Neural crest cell (in vitro differentiated cells): ENCODE results near the gene TIMP2. TPM values are rescaled to one million over a fixed set of nuclear protein-coding genes. Genes with fewer than 3 reads are reported as not detected.

Experiments
- DNase-seq: peaks from one replicate; pipeline ENCODE4 v3.0.0; 2021; ENCODE audit warnings: low read depth, mixed read lengths, low spot score
- H3K27ac Mint-ChIP-seq: one replicate; pipeline ENCODE4 v1.8.0; 2021; ENCODE audit warnings: mild to moderate bottlenecking, mixed read lengths; ENCODE audit not compliant: unreplicated experiment
- H3K27me3 Mint-ChIP-seq: 2 replicates; pipeline ENCODE4 v1.8.0; 2021; ENCODE audit warnings: low read depth, mild to moderate bottlenecking, mixed read lengths
- H3K36me3 Mint-ChIP-seq: 2 replicates; pipeline ENCODE4 v1.8.0; 2021; ENCODE audit warnings: low read depth, mild to moderate bottlenecking, mixed read lengths
- H3K4me1 Mint-ChIP-seq: 2 replicates; pipeline ENCODE4 v1.8.0; 2021; ENCODE audit warnings: mixed read lengths
- H3K4me3 Mint-ChIP-seq: one replicate; pipeline ENCODE4 v1.8.0; 2021; ENCODE audit warnings: mild to moderate bottlenecking, mixed read lengths
- H3K9me3 Mint-ChIP-seq: 2 replicates; pipeline ENCODE4 v1.8.0; 2021; ENCODE audit warnings: mixed read lengths
- total RNA-seq: library from RNA; stranded (reverse); gene quantifications from 2 replicates; pipeline ENCODE4 v1.2.1, GENCODE V29; 2021
- TF ChIP-seq, protein P1 (sequence below): fragments of 200-600 bp; sonication (generic); conservative IDR thresholded peaks from 2 replicates; pipeline ENCODE4 v1.5.0; 2021; ENCODE audit warnings: antibody characterized with exemption, mild to moderate bottlenecking

The TIMP2 gene
- total RNA-seq, 1 donor from 2014 or later: 58.5 TPM

DNA sequence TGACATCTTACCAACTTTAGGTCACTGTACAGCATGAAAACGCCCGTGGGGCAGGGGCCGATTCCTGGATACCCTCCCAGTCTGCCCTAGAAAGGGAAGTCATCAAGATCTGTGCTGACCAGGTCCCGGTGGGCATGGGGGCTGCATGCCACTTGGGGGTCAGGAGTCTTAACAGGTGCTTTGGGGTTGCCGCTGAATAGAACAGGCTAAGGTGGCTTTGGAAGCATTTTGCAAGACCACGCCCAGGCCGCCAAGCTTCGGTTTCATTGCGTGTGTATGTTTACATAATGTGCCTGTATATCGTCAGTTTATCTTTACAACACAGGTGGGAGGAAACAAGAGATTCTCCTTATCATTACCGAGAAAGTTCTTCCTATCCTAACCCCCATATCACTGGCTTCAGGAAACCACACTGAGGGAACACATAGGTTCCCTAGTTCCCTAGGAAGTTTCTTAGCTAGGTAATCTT lies 71.2 kb downstream of the TIMP2 start:
- no peak overlapping the region for H3K27ac Mint-ChIP-seq
- no peaks in the 10 kb centered on the region for H3K4me1 Mint-ChIP-seq
- TF ChIP-seq, protein P1, sequence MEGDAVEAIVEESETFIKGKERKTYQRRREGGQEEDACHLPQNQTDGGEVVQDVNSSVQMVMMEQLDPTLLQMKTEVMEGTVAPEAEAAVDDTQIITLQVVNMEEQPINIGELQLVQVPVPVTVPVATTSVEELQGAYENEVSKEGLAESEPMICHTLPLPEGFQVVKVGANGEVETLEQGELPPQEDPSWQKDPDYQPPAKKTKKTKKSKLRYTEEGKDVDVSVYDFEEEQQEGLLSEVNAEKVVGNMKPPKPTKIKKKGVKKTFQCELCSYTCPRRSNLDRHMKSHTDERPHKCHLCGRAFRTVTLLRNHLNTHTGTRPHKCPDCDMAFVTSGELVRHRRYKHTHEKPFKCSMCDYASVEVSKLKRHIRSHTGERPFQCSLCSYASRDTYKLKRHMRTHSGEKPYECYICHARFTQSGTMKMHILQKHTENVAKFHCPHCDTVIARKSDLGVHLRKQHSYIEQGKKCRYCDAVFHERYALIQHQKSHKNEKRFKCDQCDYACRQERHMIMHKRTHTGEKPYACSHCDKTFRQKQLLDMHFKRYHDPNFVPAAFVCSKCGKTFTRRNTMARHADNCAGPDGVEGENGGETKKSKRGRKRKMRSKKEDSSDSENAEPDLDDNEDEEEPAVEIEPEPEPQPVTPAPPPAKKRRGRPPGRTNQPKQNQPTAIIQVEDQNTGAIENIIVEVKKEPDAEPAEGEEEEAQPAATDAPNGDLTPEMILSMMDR: no peak
- no peaks in the 10 kb centered on the region for H3K9me3 Mint-ChIP-seq
- H3K27me3 Mint-ChIP-seq: no peaks in the 10 kb centered on the region
- no peak for DNase-seq
- no peak overlapping the region for H3K4me3 Mint-ChIP-seq
- no peaks in the 10 kb centered on the region for H3K36me3 Mint-ChIP-seq

DNA sequence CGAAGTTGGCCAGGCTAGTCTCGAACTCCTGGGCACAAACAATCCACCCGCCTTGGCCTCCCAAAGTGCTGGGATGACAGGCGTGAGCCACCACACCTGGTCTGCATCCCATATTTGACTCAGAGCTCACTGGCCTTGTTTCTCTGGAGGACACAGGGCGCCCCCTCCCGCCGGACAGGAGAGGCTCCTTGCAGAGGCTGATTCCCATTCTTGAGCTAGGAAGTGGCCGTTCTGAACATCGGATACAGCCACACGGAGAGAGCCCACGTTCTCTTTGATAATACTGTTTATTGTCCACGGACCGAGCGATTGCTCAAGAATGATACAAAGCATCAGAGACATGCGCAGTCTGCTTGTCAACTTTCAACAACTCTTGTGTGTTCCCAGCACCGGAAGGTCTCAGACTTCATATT lies 72.5 kb downstream of the TIMP2 start:
- Mint-ChIP-seq H3K9me3 (no peaks in the 10 kb centered on the region), H3K36me3 (no peaks in the 10 kb centered on the region), H3K27ac (no peak overlapping the region), H3K27me3 (no peaks in the 10 kb centered on the region), H3K4me1 (no peaks in the 10 kb centered on the region), H3K4me3 (no peak overlapping the region)
- TF ChIP-seq, protein P1: no peak
- DNase-seq: no peak

GRCh38 chr17:78849026-78849425 lies 76.2 kb downstream of the TIMP2 start:
- H3K4me1 Mint-ChIP-seq: peaks cover 7% of the 10 kb centered on the region
- TF ChIP-seq, protein P1: no peak
- H3K36me3 Mint-ChIP-seq: no peaks in the 10 kb centered on the region
- no peak for DNase-seq
- no peaks in the 10 kb centered on the region for H3K27me3 Mint-ChIP-seq
- no peak overlapping the region for H3K4me3 Mint-ChIP-seq
- H3K27ac Mint-ChIP-seq: no peak overlapping the region
- no peaks in the 10 kb centered on the region for H3K9me3 Mint-ChIP-seq

- TF ChIP-seq, protein P1: no peak
- no peak for DNase-seq
- H3K9me3 Mint-ChIP-seq: no peaks in the 10 kb centered on the region
- H3K4me3 Mint-ChIP-seq: peak overlapping the region; percentile 32
- no peaks in the 10 kb centered on the region for H3K36me3 Mint-ChIP-seq
- H3K27ac Mint-ChIP-seq: no peak overlapping the region
- H3K27me3 Mint-ChIP-seq: no peaks in the 10 kb centered on the region
- peaks cover 10% of the 10 kb centered on the region for H3K4me1 Mint-ChIP-seq
Observed at GRCh38 chr17:78847052-78847451, 78.1 kb downstream of the TIMP2 start.

GRCh38 chr17:78844301-78845005 lies 80.7 kb downstream of the TIMP2 start:
- Mint-ChIP-seq H3K4me1 (peaks cover 19% of the 10 kb centered on the region), H3K9me3 (no peaks in the 10 kb centered on the region), H3K4me3 (peak overlapping the region; percentile 47), H3K27ac (no peak overlapping the region), H3K36me3 (no peaks in the 10 kb centered on the region), H3K27me3 (no peaks in the 10 kb centered on the region)
- TF ChIP-seq, protein P1: no peak
- DNase-seq: no peak
